DOHH2 (cell line): ENCODE measurements around the gene BCL3.

Experiments
- EZH2phosphoT487 ChIP-seq: fragments of 200-600 bp; sonication (generic); IDR thresholded peaks from 2 replicates; pipeline ENCODE4 v1.6.1; 2017; ENCODE audit warnings: borderline replicate concordance, mild to moderate bottlenecking, antibody characterized with exemption, low read length, moderate library complexity, mixed read lengths
- TF ChIP-seq, protein P1 (sequence below): fragments of 200-600 bp; sonication (generic); IDR thresholded peaks from one replicate; pipeline ENCODE4 v1.5.1; 2014; ENCODE audit warnings: antibody characterized with exemption, mild to moderate bottlenecking, low read depth, low read length; ENCODE audit not compliant: poor library complexity, severe bottlenecking

- TF ChIP-seq, protein P1, sequence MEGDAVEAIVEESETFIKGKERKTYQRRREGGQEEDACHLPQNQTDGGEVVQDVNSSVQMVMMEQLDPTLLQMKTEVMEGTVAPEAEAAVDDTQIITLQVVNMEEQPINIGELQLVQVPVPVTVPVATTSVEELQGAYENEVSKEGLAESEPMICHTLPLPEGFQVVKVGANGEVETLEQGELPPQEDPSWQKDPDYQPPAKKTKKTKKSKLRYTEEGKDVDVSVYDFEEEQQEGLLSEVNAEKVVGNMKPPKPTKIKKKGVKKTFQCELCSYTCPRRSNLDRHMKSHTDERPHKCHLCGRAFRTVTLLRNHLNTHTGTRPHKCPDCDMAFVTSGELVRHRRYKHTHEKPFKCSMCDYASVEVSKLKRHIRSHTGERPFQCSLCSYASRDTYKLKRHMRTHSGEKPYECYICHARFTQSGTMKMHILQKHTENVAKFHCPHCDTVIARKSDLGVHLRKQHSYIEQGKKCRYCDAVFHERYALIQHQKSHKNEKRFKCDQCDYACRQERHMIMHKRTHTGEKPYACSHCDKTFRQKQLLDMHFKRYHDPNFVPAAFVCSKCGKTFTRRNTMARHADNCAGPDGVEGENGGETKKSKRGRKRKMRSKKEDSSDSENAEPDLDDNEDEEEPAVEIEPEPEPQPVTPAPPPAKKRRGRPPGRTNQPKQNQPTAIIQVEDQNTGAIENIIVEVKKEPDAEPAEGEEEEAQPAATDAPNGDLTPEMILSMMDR: no peak
- TF ChIP-seq EZH2phosphoT487: no peak
These were observed 57.8 kb downstream of the BCL3 start for GRCh38 chr19:44806291-44806690.
